GM18499 (cell line): ENCODE data around the gene EIF4H.
"Not testable (repeated sequence)": the region's sequence is repeated elsewhere in the genome, so short reads cannot be mapped to it uniquely, and the experiment has no call there.

Experiments used
- ATAC-seq: cut with Tn5 transposase; IDR thresholded peaks from one replicate; pipeline ENCODE4 v1.9.1; 2021; ENCODE audit warnings: moderate number of reproducible peaks; ENCODE audit not compliant: insufficient read depth, unreplicated experiment

EIF4H gene

GRCh38 chr7:74173866-74174605 is at the start of gene EIF4H:
Gene EIF4H (plus strand): TSS chr7:74174356. CDS start chr7:74174384, 28 bp downstream.
- ATAC-seq, result peak; percentile 46

DNA sequence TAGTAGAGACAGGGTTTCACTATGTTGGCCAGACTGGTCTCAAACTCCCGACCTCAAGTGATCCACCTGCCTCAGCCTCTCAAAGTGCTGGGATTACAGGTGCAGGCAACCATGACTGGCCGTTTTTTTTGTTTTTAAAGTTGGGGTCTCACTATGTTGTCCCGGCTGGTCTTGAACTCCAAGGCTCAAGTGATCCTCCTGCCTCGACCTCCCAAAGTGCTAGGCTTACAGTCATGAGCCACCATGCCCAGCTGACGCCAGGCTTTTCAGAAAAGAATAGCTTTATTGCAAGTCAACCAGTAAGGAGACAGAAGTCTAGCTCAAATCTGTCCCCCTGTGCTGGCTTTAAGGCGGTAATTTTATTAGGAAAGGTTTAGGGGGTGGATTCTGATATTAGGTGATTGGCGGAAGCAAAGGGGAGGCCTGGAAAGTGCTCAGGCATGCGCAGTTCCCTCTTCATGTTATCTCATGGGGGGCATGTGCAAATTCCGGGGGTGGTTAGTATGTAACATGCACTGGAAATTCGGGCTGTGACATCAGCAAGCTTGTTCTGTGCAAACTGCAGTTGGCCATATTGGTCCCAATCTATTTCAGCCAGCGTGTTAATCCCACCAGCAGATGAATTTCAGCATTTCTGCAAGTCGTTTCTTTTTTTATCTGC is 47.8 kb upstream of the EIF4H start:
- no peak for ATAC-seq

DNA sequence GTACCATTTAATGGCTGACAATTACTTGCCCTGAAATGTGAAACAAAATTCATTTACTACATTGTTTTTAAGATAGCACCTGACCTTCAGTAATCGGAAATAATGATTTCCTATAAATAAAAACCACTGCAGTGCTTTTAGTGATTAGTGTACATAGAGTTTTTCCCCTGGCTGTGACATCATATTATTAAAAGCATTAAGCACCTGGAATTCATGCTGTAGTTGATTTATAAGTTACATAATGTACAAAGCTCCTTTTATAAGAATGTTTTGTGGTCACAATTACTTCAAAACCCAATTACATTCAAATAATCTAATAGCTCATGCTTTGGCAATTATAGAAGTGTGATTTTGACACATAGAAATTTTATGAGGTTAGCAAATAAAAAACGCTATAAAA is 44.3 kb upstream of the EIF4H start:
- ATAC-seq, result no peak

DNA sequence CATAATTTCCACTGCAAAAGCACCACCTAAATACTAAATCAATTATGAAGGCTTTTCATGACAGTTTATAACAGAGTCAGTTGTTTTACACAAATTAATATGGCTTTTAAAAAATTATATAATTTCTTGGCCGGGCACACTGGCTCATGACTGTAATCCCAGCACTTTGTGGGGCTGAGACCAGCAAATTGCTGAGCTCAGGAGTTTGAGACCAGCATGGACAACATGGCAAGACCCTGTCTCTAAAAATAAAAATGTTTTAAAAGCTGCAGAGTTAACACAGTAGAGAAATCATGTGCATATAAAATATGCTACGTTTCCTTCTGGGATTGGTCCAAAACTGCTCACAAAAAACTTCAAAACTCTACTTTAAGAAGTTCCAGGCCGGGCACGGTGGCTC is 43.6 kb upstream of the EIF4H start:
- ATAC-seq, result no peak

- ATAC-seq, result no peak
These were observed 40.0 kb upstream of the EIF4H start for GRCh38 chr7:74134117-74134620.

DNA sequence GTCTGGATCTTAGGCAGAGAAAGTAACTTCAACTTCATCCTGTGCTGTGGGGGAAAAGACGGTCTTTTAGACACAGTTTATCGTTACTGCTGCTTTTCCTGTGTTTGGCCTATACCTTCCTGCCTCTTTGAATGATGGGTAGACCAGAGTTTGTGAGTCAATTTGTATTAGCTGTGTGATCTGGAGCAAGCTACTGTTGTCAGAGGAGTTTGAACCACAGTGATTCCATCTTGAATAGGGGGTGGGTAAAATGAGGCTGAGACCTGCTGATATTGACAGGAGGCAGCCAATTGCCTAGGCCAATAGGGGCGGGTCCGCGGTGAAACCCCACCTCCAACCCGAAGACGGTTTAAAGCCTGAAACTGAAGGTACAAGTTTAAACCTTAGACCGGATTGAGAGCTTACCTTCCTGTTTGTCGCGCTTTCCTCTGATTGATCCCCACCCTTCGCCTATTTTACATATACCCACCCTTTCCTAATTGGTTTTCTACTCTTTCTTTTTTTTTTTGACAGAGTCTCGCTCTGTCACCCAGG is 35.8 kb upstream of the EIF4H start:
- ATAC-seq, result no peak

DNA sequence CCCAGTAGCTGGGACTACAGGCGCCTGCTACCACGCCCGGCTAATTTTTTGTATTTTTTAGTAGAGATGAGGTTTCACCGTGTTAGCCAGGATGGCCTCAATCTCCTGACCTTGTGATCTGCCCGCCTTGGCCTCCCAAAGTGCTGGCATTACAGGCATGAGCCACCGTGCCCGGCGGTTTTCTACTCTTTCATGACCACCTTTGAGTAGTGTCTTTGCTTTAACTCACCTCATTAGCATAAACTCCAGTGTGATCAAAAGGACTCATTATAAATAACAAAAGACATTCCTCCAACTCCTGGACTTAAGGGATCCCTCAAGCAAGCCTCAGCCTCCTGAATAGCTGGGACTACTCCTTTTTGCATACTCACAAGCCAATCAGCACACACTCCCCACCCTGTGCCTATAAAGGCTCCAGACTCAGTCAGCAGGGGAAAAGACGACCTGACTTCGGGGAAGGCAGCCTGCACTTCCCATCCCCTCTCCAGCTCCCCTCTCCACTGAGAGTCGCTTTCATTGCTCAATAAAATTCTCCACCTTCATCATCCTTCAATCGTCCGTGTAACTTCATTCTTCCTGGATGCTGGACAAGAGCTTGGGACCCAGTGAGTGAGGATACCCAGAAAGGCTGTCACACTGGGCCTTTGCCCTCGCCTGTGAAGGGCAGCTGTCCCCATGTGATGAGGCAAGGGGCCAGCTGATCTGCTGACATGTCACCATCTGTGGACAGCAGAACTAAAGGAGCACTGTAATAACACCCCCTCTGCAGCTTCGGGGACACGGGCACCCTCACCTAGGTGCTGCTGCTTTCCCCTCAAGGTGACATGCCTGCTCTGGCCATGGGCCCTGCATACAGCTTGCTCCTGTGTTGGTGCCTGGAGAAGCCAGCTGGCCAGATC is 35.0 kb upstream of the EIF4H start:
- no peak for ATAC-seq

GRCh38 chr7:74141705-74142104 is 32.5 kb upstream of the EIF4H start:
- no peak for ATAC-seq

- no peak for ATAC-seq
These were observed 30.8 kb upstream of the EIF4H start for GRCh38 chr7:74143383-74143782.

- no peak for ATAC-seq
These were observed 25.7 kb upstream of the EIF4H start for GRCh38 chr7:74148491-74148890.

- no peak for ATAC-seq
These were observed 25.1 kb upstream of the EIF4H start for GRCh38 chr7:74149071-74149470.

- no peak for ATAC-seq
These were observed 24.6 kb upstream of the EIF4H start for GRCh38 chr7:74149603-74150002.

DNA sequence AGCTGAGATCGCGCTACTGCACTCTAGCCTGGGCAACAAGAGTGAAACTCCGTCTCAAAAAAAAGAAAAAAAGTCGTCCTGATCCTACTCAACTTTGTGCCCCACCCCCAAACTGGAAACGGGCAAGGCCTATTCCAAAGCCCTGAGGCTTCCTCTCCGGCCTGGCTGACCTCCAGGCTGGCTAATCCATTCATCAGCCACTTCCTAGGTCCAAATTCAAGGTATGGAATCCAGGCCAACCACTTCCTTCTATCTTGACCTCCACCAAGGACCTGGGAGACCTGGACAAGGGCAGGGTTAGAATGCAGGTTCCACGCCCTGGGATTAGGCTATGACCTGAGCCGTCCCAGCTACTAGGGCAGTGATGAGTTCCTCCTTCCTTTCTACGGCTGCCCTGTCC is 20.4 kb upstream of the EIF4H start:
- no peak for ATAC-seq

- ATAC-seq, result no peak
These were observed 18.3 kb upstream of the EIF4H start for GRCh38 chr7:74155810-74156395.

DNA sequence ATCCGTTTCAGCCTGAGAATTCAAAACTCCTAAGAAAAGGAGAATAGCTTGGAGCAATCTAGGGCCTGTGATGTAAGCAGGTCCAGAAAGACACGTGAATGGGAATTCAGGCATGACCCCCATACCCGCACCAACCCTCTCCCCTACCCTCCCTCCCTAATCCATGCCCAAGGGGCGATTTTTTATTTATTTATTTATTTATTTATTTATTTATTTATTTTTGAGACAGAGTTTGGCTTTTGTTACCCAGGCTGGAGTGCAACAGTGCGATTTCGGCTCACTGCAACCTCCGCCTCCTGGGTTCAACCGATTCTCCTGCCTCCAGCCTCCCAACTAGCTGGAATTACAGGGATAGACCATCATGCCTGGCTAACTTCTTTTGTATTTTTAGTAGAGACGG is 16.6 kb upstream of the EIF4H start:
- no peak for ATAC-seq

DNA sequence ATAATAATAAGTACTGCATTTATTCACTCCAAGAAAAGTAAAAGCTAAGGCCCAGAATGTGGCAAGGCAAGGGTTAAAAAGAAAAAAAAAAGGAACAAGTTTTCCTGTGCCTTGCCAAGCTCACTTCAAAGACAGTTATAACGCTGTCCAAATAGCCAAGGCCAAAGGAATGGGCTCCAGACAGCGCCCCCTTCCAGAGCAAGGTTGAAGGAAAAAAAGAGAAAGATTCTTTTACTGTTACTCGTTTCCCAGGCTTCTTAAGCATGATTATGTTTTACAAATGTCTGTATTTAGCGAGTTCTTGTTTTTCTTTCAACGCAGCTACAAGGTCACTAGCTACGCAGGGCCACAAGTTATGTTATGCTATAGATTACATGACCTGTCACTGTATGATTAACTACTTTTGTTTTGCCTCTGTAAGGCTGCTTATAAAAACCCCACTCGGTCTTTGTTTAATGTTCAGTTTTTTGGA is 9.1 kb upstream of the EIF4H start:
- ATAC-seq, result no peak

DNA sequence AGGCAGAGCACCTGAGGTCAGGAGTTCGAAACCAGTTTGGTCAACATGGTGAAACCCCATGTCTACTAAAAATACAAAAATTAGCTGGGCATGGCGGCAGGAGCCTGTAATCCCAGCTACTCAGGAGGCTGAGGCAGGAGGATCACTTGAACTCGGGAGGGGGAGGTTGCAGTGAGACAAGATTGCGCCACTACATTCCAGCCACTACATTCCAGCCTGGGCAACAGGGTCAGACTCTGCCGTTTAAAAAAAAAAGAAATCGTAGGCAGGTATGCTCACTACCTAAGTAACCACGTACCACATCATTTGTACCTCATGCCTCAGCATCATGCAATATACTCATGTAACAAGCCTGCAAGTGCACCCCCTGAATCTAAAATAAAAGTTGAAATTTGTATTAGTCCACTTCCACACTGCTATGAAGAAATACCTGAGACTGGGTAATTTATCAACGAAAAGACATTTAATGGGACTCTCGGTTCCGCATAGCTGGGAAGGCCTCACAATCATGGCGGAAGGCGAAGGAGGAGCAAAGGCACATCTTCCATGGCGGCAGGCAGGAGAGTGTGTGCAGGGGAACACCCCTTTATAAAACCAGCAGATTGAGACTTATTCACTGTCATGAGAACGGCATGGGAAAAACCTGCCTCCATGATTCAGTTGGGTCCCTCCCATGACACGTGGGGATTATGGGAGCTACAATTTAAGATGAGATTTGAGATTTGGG is 8.1 kb upstream of the EIF4H start:
- ATAC-seq, result no peak

GRCh38 chr7:74167324-74167723 is 6.8 kb upstream of the EIF4H start:
- not testable (repeated sequence) for ATAC-seq

- ATAC-seq, result no peak
These were observed 1.1 kb upstream of the EIF4H start for GRCh38 chr7:74173074-74173473.
